Stimulated activated CD4-positive, alpha-beta T cell treated with anti-CD3 and anti-CD28 coated beads, Interleukin-4, amount 100 ng/mL, for 4 hours (primary cell): ENCODE results near the gene CALR.
A peak's percentile ranks its signal among the peaks of the same experiment; 100 is the strongest.
"Not testable (repeated sequence)": the region's sequence is repeated elsewhere in the genome, so short reads cannot be mapped to it uniquely, and the experiment has no call there.

Source experiments
- DNase-seq, 2 experiments: peaks; one replicate each; pipeline ENCODE4 v3.0.0-alpha.2; 2020

CALR gene

DNA sequence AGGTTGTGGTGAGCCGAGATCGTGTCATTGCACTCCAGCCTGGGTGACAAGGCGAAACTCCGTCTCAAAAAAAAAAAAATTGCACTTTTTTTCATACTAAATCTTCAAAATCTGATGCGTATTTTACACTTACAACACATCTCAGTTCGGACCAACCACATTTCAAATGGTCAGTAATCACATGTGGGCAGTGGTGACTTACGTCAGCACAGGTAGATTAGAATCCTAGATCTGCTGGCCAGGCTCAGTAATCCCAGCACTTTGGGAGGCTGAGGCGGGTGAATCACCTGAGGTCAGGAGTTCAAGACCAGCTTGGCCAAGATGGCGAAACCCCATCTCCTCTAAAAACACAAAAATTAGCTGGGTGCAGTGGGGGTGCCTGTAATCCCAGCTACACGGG lies 3.3 kb upstream of the CALR start:
- no peak for DNase-seq

DNA sequence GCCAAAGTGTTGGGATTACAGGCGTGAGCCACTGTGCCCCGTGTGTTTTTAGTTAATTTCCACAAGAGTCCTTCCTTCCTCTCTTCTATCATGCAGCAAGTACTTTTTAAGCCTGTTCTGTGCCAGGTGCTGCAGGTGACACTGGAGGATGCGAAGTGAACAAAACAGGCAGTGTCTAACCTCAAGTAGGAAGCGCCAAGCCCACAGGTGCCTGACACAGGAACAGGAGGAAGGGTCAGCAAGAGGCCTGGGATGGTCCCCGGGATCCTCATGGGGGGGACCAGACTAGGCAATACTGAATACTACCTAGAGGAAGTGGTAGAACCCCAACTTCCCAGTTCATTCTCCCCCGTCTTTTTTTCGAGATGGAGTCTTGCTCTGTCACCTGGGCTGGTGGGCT lies 1.8 kb upstream of the CALR start:
- DNase-seq = no peak

DNA sequence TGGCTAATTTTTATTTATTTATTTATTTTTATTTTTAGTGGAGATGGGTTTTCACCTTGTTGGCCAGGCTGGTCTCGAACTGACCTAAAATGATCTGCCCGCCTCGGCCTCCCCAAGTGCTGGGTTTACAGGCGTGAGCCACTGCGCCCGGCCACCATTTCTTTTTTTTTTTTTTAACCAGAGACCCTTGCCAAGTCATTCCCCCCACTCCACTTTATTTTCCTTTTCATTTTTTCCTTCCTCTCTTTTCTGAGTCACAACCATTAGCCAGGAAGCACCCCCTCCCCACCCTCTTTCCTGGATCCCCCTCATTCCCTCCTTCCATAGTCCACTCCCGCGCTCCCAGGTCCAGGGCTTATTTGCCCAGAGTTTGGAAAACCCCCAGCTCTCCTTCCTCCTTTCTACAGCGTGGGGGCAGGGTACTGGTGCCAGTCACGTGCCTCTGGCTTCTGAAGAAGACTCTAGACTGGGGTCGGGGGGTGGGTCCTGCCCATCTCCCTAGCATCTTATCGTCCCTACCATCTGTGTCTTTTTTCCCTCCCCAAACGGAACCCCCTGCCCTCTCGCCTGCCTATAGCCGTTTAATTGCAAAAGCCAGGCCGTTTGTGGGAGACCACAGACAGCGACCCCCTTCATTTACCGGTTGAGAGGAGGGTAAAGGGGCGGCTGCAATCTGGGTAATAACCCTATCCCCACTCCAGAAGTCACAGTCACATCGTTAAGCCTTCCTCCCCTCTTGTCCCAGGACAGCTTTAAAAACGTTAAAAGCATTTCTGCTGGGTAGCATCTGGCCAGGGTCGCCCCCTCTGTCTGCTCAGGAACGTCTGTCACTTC lies 1.1 kb upstream of the CALR start:
- DNase-seq = no peak

DNA sequence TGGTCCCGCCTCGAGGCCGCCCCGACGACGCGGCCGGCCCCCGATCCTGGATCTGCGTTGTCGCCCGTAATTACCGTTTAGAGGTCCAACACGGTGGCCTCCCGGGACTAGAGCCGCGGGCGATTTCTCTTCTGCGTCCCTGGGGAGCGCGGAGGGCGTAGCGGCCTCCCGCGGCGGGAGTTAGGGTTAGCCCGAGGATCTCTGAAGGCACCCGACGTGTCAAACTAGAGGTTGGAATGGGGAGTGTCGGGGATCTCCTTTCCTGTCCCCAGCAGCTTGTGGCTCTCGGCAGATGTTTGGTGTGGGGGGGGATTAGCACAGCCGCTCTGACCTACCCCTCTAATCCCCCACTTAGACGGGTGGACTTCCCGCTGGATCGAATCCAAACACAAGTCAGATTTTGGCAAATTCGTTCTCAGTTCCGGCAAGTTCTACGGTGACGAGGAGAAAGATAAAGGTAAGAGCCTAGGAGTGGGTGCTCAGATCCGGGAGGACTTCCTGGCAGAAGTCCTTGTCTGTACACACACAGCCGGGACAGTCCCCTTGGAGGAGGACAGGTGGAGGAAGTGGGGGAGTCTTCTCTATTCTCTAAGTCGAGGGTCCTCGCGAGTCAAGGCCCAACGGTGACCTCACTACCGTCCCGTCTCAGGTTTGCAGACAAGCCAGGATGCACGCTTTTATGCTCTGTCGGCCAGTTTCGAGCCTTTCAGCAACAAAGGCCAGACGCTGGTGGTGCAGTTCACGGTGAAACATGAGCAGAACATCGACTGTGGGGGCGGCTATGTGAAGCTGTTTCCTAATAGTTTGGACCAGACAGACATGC lies 581 bp downstream of the CALR start:
- peak; percentile 40 to 42 for DNase-seq

DNA sequence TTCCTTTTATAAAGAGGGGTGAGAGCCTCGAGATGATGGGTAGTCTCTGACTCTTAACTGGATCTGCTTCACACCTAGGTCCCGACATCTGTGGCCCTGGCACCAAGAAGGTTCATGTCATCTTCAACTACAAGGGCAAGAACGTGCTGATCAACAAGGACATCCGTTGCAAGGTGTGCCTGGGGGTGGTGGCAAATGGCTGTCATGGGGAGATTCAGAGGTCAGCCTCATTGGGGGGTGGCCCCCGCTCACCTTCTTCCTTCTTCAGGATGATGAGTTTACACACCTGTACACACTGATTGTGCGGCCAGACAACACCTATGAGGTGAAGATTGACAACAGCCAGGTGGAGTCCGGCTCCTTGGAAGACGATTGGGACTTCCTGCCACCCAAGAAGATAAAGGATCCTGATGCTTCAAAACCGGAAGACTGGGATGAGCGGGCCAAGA lies 1.6 kb downstream of the CALR start:
- no peak for DNase-seq

DNA sequence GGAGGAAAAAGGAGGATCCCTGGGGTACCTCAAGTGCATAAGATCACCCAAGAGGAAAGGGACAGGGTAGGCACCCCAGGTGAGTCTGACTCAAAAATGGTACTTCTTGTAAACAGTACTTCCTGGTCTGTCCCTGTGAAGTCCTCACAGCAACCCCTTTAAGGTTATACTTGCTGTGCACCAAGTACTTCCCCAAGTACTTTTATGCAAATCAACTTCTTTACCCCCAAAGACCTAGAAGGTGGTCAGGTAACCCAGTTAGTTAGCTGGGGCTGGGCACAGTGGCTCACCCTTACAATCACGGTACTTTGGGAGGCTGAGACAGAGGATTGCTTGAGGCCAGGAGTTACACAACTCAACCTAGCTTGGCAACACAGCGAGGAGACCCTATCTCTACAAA lies 2.5 kb downstream of the CALR start:
- no peak for DNase-seq

DNA sequence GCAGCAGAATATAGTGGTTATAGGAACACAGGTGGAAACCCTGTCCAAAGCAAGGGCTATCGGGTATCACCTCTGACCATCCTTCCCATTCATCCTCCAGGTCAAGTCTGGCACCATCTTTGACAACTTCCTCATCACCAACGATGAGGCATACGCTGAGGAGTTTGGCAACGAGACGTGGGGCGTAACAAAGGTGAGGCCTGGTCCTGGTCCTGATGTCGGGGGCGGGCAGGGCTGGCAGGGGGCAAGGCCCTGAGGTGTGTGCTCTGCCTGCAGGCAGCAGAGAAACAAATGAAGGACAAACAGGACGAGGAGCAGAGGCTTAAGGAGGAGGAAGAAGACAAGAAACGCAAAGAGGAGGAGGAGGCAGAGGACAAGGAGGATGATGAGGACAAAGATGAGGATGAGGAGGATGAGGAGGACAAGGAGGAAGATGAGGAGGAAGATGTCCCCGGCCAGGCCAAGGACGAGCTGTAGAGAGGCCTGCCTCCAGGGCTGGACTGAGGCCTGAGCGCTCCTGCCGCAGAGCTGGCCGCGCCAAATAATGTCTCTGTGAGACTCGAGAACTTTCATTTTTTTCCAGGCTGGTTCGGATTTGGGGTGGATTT lies 5.1 kb downstream of the CALR start:
- DNase-seq = no peak

DNA sequence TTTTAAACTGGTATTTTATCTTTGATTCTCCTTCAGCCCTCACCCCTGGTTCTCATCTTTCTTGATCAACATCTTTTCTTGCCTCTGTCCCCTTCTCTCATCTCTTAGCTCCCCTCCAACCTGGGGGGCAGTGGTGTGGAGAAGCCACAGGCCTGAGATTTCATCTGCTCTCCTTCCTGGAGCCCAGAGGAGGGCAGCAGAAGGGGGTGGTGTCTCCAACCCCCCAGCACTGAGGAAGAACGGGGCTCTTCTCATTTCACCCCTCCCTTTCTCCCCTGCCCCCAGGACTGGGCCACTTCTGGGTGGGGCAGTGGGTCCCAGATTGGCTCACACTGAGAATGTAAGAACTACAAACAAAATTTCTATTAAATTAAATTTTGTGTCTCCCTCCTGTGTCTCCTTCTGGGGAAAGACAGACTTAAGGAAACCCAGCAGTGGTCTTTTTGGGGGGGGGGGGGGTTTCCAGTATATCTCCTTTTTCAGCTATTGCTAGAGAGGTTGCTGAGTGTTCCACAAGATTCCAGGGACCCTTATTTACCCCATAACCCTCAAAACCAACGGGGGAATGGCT lies 5.8 kb downstream of the CALR start:
- no peak for DNase-seq

DNA sequence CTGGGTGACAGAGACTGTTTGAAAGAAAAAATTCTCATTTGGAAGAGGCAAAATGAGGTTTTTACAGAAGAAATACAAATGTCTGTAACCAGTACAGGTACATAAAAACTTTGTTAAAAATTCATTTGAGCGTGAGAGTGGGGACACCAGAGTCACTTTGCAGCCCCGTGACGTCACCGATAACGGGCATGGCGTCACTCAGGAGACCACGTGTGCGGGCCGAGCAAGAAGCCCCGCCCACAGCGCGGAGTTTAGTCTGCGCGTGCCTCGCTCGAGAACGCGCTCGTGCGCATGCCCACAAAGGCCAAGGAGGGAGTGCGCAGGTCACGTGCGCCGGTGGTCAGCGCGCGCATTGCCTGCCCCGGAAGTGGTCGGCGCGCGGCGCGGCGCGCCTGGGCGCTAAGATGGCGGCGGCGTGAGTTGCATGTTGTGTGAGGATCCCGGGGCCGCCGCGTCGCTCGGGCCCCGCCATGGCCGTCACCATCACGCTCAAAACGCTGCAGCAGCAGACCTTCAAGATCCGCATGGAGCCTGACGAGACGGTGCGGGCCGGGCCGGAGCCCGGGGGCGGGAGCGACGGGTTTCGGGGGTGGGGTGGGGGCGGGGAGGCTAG lies 7.2 kb downstream of the CALR start, which contains the start of gene RAD23A:
Gene RAD23A (plus strand): TSS at position 384 of the 613 bp plus-strand sequence. CDS start 87 bp downstream, at position 471.
- peak; percentile 97 to 99 for DNase-seq

DNA sequence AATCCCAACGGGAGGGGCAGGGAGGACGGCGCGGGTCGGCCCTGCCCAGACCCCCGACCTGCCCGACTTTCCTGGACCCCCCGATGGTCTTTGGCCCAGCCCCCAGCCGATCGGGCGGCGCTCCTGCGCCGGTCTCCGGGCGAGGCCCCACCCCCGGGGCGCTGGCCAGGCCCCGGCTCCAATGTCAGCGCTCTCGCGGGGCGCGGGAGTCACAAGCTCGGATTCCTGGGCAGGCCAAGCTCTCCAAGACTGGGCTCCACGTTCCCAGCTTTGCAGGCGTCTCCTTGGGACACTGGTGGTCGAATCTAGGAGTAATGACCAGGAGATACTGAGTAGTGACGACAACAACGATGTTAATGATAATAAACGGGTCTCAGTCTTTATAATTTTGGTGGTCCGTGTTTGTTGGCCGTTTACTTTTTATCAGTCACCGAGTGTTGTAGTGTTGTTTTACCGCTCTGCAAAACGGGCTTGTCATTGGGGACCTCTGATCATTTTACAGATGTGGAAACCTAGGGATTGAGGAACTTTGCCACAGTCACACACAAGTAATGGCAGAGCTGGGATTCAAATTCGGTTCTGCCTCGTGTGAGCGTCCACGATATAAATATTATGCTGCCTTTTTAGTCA lies 7.8 kb downstream of the CALR start:
- peak; percentile 40 to 57 for DNase-seq

DNA sequence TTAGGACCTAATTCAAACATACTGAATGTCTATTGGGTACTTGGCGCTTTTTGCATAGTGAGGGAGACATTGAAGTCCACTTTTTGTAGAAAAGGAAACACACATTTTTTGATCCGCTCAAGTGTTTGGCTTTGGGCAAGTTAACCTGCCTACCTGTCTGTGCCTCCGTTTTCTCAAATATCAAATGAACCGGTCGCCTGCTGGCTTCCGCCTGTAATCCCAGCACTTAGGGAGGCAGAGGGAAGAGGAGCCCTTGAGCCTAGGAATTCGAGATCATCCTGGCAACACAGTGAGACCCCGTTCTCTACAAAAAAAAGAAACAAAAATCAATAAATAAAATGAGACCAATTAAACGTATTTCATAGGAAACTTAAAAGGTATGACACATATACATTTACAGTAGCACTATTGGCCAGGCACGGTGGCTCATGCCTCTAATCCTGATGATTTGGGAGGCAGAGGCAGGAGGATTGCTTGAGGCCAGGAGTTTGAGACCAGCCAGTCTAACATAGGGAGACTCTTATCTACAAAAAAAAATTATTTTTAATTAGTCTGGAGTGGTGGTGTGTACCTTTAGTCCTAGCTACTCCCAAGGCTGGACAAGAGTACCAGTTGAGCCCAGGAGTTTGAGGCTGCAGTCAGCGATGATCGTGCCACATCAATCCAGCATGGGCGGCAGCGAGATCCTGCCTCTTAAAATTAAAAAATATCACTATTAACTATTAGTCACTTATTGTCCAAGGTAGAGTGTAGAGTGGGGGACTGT lies 8.5 kb downstream of the CALR start:
- no peak for DNase-seq

DNA sequence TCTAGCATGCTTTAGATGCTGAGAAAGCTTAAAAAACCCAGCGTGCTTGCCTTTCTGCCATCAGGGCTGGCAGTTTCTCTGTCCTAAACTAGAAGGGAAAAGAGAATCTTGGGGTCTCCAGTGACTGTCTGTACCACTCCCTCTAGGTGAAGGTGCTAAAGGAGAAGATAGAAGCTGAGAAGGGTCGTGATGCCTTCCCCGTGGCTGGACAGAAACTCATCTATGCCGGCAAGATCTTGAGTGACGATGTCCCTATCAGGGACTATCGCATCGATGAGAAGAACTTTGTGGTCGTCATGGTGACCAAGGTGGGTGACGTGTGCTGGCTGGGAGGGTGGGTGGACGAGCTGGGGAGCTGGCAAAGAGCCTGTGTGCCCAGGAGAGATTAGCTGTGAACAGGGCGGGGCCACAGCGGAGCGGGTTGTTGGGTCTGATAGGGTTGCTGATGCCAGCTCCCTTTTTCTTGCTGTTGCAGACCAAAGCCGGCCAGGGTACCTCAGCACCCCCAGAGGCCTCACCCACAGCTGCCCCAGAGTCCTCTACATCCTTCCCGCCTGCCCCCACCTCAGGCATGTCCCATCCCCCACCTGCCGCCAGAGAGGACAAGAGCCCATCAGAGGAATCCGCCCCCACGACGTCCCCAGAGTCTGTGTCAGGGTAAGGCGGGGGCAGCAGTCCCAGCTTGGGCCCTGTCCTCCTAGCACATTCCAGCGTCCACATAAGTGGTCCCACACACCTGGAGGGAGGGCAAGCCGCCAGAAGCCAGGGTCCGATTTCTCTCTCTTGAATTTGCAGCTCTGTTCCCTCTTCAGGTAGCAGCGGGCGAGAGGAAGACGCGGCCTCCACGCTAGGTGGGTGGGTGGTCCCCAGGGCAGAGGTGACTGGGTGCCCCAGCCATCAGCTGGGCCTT lies 9.5 kb downstream of the CALR start:
- DNase-seq = no peak

DNA sequence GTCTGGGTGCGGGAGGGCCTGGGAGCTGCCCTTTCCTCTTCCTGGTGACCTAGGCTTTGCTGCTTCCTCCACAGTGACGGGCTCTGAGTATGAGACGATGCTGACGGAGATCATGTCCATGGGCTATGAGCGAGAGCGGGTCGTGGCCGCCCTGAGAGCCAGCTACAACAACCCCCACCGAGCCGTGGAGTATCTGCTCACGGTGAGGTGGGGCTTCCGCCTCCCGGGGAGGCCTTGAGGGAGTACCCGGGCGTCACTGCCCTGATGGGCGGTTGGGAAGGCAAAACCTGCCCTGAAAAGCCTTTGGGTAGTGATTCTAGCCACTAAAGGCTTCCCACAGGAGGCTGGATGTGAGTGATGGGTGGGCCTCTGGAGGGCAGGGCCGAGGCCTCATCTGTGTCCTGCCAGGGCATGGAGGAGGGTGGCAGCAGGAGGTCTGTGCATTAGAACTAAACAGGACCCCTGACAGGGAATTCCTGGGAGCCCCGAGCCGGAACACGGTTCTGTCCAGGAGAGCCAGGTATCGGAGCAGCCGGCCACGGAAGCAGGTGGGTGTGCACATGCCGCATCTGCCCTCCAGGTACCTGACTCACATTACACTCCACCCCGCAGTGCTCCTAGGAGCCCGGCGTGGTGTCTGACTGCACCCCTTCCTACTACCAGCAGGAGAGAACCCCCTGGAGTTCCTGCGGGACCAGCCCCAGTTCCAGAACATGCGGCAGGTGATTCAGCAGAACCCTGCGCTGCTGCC lies 10.4 kb downstream of the CALR start:
- no peak for DNase-seq

DNA sequence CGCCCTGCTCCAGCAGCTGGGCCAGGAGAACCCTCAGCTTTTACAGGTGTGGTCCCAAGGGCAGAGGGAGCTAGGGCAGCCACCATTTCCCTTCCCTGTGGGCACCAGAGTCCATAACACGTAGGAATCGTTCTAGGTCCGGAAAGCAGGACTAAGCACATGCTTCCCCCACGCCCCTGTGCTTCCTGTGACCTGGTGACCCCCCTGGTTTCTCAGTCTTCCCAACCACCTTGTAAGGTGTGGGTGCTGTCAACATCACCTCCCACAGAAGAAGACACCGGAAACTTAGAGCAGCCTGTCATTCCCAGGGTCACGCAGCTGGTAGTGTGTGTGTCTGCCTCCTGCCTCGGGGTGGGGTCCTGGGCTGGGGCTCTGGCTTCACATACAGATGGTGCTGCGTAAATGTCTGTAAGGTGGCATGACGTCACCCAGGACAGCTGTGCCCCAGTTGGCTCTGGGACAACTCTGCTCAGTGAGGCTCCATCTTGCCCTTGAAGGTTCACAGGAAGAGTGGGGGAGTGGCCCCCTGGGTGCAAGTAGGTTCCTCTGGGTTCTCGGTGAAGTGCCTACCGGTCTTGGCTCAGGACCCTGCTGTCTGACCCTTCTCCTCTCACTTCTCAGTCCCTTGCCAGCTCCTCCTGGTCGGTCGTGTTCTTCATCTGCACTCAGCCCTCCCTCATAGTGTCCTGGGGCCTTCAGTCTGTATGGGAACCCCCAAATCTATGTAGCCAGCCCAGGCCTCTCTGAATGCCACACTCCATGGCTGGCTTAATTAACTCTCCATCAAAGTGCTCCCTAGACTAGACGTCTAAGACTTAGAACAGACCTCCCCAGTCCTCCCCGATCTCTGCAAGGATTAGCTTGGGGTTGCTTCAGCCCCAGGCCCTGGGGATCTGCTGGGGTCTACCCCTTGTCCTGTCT lies 11.2 kb downstream of the CALR start:
- no peak for DNase-seq

DNA sequence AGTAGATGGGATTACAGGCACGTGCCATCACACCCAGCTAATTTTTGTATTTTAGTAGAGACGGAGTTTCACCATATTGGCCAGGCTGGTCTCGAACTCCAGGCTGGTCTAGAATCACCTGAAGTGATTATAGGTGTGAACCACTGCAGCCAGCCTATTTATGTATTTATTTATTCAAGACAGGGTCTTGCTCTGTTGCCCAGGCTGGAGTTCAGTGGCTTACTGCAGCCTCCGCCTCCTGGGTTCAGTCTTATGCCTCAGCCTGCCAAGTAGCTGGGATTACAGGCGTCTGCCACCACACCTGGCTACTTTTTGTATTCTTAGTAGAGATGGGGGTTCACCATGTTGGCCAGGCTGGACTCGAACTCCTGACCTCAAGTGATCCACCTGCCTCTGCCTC lies 13.6 kb downstream of the CALR start:
- DNase-seq = not testable (repeated sequence)

DNA sequence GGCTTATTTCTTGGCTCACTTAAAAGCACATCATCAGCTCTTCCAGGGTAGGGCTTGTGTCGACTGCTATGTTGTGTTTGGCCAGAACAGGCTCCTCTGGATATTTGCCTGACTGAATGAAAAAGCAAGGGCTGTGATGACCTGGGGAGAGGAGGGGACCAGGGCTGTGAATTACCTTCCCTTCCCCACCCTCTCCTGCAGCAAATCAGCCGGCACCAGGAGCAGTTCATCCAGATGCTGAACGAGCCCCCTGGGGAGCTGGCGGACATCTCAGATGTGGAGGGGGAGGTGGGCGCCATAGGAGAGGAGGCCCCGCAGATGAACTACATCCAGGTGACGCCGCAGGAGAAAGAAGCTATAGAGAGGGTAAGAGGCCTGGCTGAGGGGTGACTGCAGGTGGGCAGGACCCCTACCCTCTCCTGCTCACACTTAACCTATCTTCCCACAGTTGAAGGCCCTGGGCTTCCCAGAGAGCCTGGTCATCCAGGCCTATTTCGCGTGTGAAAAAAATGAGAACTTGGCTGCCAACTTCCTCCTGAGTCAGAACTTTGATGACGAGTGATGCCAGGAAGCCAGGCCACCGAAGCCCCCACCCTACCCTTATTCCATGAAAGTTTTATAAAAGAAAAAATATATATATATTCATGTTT lies 14.2 kb downstream of the CALR start:
- DNase-seq = no peak

DNA sequence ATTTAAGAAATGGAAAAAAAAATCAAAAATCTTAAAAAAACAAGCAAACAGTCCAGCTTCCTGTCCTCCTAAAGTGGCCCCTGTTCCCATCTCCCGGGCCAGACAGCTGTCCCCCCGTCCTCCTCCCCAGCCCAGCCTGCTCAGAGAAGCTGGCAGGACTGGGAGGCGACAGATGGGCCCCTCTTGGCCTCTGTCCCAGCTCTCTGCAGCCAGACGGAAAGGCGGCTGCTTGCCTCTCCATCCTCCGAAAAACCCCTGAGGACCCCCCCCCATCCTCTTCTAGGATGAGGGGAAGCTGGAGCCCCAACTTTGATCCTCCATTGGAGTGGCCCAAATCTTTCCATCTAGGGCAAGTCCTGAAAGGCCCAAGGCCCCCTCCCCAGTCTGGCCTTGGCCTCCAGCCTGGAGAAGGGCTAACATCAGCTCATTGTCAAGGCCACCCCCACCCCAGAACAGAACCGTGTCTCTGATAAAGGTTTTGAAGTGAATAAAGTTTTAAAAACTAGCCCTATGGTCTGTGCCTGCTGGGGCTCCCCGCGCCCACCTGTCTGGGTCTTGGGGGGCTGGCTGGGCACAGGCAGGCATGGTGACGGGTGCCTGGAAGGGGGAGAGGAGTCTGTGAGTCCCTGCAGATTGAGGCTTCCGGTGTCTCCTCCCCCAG lies 14.9 kb downstream of the CALR start:
- no peak for DNase-seq
